ENCODE results near the gene SLC24A4.
"Not testable (repeated sequence)": the region's sequence is repeated elsewhere in the genome, so short reads cannot be mapped to it uniquely, and the experiment has no call there.

The SLC24A4 gene

DNA sequence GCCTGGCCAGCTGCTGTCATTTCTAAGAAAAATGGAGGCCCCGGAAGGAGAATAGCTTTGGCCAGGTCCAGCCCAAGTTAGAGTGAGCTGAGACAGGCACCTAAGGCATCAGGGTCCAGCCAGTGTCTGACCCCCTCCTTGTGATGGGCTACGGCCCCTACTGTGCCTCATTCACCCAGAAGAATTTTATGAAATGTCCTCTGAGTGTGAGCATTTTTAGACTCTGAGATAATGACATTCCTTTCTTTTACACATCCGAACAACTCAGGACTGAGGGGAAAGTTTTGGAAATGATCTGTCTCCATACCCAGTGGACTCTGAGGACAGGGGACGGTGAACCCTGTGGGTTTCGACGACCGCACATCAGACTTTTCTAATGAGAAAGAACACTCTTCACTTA is 50.4 kb downstream of the SLC24A4 start:
- no peak for DNase-seq

DNA sequence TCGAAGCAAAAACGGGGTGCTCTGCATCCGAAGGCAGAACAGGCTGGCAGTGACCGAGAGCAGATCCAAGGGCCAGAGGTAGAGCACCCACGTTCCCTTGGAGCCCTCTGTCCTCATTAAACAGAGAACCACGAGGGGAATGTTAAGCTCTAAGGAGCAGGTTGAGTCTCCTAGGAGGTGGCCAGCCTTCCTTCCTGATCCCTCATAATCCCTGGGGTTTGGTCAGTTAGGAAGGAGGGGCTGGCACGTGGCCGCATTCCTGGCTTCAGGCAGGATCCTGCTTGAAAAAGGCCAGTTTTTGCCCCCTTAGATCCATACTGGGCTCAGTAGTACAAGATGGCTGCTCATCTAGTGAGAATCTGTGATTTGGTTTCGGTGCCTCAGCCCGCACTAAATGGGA is 57.2 kb downstream of the SLC24A4 start:
- no peak for DNase-seq

DNA sequence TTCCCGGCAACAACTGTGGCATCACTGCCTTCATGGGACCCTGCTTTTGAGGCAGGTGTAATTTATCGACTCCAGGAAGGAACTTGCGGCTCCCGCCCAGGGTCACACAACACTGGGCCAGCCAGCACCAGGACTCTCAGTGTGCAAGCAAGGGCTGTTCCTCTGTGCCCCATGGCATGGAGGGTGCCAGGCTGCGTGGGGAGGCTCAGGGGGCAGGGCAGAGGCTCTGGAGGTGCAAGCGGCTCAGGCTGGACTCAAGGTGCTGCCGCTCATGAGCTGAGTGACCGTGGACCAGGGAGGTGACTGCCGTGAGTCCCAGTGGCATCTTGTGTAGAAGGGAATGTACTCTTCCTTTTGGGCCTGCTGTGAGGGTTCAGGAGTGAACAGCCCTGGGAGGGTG is 57.6 kb downstream of the SLC24A4 start:
- no peak for DNase-seq

DNA sequence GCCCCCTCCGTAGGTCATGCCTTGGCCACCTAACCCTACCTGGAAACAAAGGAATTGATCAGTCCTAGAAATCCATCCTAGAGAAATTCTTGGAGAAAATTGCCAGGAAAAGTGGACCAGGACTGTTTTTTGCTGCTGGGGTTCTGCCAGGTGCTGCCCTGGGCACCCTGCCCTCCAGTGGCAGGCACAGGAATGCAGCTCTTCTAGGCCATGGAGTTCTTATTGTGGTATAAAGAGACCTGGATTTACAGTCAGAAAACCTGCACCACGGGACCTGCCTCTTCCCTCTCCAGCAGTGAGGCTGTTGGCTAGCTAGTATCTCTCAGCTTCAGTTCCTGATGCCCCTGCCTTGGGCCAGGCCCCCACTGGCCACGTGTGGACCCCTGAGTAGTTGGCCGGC is 59.7 kb downstream of the SLC24A4 start:
- no peak for DNase-seq

DNA sequence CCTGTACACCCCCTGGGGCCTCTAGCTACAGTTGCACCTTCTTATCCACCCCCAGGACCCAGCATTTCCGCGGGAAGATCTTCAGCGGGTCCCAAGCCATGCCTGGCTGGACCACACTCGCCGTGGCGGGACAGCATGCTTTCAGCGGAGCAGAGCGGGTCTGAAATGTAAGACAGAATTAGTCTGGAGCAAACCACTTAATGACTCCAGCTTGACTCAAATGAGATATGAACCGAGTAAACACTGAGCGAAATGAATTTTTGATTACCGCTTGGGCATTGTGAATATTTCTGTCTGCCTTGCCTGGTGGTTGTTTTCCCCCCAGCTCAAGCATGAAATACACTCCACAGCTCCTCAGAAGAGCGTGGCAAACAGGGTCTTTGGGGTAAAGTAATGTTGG is 60.8 kb downstream of the SLC24A4 start:
- DNase-seq: no peak

DNA sequence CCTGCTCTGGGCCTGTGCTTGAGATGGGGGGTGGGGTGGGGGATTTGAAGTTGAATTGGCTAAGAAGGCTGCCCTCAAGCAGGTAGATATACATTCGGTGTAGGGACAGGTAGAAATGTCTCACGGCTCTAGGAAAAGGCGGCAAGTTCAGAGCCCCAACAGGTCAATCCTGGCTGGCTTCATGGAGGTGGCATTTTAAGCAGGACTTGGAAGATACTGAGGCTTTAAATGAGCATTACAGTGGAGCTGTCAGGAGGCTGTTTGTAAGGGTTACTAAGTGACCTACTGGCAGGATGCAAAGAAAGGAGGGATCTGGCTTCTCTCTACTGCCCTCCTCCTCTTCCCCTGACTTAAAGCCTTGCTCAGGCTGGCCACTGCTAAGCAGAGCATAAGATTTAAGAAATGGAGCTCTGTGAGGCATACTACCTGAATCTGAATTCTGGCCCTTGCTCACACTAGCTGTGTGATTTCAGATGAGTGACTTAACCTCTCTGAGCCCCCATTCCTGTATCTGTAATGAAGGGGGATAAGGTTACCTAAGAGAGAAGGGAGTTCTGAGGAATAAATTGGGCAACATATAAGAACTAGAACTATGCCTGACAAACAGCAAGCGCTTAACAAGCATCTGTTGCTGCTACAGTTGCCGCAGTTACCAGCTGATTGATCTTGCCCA is 61.6 kb downstream of the SLC24A4 start:
- no peak for DNase-seq

DNA sequence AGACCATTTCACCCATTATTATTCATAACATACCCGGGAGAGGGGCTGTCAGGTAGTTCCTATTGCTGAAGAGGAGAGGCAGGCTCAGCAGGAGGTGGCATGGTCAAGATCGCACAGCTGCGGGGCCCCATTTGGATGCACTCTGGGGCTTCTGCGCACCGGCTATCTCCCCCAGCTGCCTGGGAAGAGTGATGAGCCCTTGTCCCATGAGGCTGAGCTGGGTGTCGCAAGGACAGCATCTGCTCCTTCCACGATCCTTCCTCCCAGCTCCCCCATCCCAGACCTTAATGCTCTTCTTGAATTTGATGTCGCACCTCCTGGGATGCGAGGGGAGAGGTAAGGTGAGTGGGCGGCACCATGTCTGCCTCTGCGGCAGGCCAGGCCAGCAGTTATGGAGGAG is 62.6 kb downstream of the SLC24A4 start:
- DNase-seq: no peak

DNA sequence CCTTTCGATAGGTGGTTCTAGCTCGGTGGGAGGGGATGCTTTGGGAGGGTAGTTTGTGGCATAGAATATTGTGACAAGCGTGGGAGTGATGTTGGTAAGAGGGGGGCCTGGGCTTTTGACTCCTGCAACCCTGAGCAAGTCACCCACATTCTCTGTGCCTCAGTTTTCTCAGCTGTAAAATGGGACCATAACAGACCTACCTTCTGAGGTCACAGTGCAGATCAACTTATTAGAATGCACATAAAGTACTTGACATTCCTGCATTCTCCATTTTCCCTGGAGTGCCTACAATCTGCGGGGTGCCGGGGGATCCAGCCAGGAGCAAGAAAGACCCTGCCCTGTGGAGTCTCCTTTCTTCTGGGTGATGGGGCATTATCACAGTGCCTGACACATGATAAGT is 63.2 kb downstream of the SLC24A4 start:
- no peak for DNase-seq

DNA sequence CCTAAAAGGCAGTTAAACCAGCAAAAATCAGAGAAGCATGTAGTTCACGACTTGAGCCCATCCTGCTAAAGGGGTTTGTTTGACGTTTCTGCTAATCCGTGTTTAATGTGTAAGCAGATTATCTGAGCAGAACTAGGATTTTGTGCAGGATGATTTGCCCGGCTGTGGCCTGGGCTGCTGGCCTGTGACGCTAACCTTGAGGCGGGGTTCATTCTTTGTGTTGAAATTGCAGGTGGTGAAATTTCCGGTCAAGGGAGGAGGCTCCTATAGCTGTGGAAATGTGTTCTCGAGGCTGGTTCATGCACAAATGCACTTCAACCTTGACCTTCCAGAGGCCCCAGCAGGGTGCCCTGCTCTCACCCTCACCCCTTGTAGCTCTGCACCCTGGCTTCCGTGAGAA is 63.7 kb downstream of the SLC24A4 start:
- no peak for DNase-seq

DNA sequence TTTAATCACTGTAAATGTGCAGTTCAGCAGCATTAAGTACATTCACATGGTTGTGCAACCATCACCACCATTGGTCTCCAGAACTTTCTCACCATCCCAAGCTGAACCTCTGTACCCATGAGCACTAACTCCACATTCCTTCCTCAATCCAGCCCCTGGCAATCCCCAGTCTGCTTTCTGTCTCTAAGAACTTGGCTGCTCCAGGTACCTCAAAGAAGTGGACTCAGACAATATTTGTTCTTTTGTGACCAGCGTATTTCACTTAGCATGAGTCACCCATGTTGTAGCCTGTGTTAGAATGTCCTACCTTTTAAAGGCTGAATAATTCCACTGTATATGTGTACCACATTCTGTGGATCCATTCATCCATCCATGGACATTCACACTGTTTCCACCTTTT is 64.6 kb downstream of the SLC24A4 start:
- DNase-seq: no peak

DNA sequence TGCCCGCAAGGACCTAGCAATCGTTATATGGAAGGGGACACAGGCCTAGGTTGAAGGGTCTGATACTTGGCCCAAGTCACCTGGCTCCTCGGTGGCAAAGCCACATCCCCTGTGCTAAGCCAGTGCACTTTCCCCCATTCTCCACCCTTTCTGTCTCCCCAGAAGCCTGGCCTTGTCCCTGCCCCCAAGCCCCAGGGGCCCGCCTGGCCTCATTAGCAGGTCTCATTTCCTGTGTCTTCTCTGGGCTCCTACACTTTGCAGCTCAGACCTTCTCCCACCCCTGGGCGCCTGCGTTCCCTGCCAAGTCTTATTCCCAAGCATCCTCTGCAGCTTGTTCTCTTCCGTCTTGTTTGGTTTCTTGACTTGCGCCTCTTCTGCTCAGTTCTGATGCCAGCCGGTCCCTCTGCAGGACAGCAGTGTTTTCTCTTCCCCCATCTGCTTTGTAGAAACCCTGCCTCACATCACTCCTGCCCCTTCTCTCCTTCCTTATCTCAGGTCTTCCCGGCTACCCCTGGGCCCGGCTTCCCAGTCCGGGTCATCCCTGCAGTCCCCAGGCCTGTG is 66.7 kb downstream of the SLC24A4 start:
- DNase-seq: no peak

DNA sequence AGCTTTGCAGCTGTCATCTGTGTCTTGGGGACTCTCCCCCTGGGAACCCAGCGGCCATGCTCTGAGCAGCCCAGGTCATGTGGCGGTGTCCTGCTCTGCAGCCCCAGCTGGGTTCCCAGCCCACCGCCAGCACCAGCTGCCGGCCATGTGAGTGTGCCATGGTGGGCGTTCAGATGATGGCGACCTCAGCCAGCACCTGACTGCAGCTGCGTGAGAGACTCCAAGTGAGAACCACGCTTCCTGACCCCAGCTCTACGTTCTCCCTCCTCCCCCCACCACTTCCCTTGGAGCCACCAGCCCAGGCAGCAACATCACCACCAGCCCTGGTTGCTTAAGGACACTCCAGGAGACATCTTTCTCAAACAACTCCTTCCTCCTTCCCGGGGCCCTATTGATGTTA is 68.8 kb downstream of the SLC24A4 start:
- DNase-seq: no peak

DNA sequence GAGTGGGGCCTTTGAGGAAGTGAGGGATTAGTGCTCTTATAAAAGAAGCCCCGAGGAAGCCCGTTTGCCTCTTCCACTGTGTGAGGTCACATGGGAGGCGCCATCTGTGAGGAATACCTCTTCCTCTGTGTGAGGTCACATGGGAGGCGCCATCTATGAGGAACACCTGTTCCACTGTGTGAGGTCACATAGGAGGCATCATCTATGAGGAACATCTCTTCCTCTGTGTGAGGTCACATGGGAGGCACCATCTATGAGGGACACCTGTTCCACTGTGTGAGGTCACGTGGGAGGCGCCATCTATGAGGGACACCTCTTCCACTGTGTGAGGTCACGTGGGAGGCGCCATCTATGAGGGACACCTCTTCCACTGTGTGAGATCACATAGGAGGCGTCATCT is 69.7 kb downstream of the SLC24A4 start:
- no peak for DNase-seq

DNA sequence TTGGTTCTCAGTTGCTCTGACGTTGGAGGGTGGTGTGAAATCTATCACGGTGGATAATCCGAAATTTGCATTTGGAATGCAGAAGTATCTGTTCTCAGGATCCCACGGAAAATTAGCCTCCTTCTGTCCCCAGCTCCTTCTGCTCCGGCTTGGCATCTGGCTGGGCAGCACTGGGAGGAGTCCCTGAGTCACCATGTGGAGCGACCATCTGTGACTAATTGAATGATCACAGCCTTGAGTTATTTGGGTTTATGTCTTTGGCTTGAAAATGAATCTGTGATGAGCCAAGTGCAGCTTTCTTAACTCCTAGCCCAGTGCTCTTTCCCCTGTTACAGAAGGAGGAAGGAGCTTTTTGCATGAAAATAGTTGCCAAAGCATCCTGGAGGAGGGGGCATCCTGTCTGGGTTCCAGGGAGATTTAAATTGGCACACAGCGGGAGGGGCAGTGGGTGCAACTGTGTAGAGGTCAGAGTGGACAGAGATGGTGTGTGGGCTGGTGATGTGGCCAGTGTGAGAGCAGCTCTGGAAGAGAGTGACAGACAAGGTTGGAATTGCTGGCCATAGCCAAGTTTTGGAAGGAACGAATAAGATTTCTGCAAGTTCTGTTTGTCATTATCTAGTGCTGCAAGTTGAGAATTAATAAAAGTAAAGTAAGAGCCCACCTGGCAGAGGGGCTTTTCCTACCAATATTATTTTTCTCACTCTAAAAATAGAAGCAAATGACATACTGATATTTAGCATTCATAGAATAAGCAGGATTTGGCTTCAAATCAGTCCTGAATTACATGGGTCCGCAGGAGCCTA is 74.4 kb downstream of the SLC24A4 start:
- DNase-seq: no peak

DNA sequence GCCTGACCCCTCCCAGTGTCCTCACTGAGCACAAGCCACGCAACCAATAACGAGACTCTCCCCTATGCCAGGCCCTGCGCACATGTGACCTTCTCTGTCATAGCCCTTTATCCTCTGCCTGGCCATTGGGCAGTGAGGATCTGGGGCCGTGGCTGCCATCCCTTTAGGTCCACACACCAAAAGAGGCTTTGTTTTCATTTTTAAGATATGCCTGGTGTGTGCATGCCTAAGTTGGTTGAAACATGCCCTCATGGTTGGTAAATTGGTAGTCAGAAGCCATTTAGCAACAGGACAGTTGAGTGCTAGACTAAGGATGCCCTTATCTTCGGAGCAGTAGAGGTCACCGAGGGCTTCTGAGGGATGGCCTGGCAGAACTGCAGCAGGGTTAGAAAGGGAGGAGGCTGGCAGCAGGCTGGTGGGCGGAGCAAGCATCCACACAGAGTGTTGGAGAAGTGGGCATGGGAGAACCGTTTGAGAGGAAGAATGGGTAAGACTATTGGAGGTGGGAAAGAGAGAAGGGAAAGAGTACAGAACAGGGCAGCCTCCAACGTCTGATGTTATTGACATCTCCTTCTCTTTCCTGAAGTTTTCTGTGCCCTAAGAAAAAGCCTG is 75.1 kb downstream of the SLC24A4 start:
- no peak for DNase-seq

DNA sequence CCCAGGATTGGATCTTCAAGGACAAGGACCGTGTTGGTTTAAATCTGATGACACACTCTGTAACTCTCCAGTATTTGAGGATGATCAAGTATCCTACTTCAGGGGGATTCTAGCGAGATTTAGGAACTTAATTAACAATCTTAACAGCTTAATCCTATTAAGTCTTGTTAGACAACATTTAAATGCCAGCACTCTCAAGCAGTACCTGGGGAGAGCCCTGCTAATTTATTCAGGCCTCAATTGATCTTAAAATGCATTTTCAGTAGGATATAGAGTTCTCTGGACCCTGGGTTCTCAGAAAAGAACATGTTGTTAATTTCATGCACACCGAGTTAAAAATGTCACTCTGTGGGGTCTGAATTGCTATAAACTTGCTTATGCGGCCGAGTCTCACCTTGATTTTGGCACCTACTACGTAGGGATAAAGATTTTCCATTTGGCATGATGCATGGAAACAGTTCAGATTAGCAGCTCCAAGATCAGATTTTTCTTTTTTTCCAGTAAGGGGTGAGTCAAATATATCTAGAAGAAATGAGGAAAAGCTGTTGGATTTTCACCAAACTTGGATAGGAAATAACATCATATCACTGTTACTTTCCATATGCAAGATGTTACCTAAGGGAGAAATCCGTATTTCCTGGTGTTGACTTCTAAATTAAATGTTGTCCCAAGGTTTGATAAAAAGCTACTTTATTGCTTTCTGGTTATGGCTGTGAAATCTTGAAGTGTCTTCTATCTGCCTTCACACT is 76.1 kb downstream of the SLC24A4 start:
- DNase-seq: no peak

DNA sequence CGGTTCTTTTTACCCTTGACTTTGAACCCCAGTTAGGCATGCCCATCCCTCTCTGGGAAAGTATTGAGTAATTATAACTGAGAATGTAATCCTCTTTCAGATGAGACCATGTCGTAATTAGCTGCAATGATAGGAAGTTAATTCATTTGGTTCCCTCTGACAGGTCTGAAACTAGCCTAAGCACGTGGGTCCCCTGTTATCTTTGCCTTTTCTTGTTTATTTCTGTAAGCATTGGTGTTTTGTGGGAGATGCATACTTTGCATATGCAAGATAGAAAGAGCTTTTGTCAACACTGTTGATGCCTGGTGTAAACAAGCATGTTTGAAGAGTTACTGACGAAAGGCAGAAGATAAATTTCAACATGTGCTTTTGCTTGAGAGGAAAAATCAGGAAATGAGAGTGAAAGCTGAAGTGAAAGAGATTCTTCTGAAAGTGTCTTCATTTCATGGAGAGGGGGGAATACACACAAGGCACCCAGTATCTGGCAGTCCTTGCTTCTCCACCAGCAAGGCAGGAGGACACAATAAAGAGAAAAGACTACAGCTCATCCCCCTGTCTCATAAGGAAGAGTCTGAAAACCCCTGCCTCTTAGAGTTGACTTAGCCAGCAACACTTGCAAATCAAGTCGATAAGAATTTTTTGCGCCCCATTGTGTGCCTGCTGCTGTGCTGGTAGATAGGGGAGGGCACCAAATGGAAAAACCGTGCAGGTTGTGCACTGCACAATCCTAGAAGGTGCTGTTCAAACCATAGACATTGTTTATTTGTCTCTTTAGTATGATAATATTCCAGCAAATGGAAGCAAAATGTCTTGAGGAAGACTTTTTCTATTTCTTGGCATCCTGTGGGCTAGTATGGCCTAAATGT is 77.8 kb downstream of the SLC24A4 start:
- DNase-seq: no peak

DNA sequence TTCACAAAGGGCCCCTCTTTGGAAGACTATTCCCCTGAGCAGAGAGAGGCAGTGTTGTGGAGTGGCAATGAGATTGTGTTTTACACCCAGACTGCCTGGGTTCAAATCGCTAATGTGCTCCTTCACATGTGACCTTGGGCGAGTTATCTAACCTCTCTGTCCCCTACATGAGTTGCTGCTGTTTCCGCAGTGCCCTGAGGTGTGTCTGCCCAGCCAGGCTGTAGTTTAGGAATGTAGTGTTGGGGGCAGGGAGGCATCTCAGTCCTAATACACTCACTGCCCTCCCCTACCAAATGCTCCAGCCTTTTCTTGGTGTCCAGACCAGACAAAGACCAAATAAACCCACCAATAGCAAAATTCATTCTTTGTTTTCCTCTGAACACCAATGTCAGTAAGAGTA is 78.6 kb downstream of the SLC24A4 start:
- no peak for DNase-seq

DNA sequence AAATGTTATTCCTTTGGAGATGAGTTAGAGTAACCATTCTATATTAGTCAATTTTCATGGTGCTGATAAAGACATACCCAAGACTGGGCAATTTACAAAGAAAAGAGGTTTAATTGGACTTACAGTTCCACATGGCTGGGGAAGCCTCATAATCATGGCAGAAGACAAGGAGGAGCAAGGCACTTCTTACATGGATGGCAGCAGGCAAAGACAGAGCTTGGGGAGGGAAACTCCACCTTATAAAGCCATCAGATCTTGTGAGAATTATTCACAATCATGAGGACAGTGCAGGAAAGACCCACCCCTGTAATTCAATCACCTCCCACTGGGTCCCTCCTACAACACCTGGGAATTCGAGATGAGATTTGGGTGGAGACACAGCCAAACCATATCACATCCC is 79.5 kb downstream of the SLC24A4 start:
- not testable (repeated sequence) for DNase-seq

DNA sequence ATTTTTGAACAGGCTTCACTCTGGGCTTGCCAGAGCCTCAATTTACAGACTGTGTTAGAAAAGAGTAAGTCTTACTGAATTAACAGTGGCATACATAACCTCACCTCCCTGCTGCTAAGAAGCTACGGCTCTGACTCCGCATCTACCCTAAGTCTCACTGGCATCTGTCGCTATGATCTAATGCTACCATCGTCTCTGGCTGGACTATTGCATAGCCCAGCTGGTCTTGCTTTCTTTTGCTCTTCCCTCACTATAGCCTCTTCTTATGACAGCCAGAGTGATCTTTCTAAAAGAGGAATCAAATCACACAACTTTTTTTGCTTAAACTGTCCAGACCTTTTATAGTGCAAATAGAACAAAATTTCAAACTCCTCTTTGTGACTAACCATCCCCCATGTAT is 81.1 kb downstream of the SLC24A4 start:
- no peak for DNase-seq

DNA sequence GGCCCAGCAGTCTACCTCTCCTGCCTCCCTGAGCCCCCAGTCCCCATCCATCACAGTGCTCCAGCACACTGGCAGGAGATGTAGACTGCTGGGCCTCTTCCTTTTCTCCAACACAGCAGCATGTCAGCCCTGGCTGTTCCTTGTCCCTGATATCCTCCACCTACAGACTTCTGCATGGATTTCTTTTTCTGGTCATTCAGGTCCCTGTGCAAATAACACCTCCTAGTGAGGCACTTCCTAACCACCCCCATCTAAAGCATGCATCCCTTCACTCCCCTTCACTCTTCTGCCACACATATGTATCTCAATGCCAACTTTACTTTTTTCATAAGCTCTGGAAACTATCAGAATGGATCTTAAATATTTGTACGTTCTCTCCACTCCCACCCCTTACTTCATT is 81.5 kb downstream of the SLC24A4 start:
- no peak for DNase-seq

DNA sequence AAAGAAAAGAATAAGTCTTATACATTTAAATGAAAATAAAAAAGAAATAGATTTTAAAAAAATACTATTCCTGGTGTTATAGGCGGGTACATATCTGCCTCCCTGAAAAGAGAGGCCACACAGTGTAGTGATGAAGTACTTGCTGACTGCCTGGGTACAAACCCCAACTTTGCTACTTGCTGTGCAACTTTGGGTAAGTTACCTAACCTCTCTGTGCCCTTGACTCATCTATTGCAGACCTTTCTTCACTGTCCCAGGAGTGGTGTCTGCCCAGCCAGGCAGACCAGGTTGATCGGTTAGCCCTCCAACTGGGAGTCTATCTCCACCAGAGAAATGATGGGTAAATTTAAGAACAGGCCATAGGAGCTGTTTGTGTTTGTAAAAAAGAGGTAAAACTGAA is 82.0 kb downstream of the SLC24A4 start:
- no peak for DNase-seq
